SIG-M5 treated with dmso at 0.1 percent for 504 hours (cell line): ENCODE results near the gene PTPRS.
"Not testable (repeated sequence)": the region's sequence is repeated elsewhere in the genome, so short reads cannot be mapped to it uniquely, and the experiment has no call there.

ENCODE experiments used
- DNase-seq: peaks from one replicate; lab custom pipeline; 2025; ENCODE audit not compliant: unreplicated experiment; lab: John Stamatoyannopoulos, UW

Gene PTPRS

GRCh38 chr19:5334366-5334739, 6.3 kb downstream of the PTPRS start:
- no peak for DNase-seq

DNA sequence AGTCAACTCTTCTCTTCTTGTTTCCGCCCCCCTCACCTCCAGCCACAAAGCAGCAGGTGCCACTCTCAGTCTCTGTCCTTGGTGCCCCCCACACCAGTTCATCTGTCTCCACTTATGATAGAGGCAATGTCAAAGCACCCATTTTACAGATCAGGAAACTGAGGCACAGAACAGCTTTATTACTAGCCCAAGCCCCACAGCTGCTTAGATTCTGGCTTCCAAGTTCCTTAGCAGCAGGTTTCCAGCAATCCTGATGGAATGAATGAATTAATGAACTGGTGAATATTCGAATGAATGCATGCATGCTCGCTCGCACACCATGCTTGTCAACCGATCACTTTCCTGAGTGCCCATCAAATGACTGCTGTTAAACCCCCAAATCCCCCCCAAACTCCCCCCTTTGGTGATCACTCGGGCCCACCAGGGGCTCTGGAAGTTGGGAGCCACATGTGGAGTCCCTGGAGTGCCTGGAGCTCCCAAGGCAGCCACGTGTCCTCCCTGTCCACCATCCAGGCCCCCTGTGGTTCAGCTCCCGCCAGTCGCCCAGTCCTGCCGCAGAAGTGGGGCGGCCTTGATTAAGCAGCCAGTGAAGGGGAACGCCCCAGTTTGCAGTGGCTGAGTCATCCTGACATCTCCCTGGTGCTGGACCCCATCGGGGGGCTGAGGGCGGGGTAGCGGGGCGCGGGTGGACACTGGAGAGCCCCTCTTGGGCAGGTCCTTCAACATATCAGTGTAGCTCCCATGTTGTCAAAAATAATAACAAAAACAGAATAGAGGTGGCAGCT, 6.8 kb downstream of the PTPRS start:
- DNase-seq, result no peak

GRCh38 chr19:5332501-5332900, 8.1 kb downstream of the PTPRS start:
- no peak for DNase-seq

- no peak for DNase-seq
Measured at GRCh38 chr19:5331790-5332189, 8.8 kb downstream of the PTPRS start.

GRCh38 chr19:5330307-5330720, 10.3 kb downstream of the PTPRS start:
- DNase-seq, result no peak

DNA sequence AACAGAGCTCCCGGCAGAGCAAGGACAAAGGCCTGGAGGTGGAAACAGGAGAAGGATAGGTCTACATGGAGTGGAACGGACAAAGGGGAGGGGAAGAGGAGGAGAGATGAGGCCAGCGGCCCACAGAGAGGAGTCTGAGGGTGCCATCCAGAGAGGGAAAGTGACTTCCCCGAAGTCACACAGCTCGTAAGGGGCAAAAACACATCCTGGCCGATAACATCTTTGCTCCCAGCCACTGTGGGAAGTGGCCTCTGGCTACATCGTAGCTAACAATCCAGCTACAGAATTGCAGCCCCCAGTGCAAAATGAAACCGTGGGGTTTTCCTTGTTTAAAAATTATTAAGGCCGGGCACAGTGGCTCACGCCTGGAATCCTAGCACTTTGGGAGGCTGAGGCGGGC, 11.5 kb downstream of the PTPRS start:
- no peak for DNase-seq

DNA sequence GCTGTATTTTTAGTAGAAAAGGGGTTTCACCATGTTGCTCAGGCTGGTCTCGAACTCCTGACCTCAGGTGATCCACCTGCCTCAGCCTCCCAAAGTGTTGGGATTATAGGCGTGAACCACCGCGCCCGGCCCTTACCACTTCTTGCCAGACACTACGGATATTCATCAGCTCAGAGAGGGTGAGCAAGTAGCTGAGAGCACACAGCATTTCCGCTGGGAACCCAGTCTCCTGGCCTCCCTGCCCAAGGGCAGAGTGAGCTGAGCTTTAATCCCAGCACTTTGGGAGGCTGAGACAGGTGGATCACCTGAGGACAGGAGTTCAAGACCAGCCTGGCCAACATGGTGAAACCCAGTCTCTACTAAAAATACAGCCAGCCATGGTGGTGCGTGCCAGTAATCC, 12.2 kb downstream of the PTPRS start:
- DNase-seq, result not testable (repeated sequence)

DNA sequence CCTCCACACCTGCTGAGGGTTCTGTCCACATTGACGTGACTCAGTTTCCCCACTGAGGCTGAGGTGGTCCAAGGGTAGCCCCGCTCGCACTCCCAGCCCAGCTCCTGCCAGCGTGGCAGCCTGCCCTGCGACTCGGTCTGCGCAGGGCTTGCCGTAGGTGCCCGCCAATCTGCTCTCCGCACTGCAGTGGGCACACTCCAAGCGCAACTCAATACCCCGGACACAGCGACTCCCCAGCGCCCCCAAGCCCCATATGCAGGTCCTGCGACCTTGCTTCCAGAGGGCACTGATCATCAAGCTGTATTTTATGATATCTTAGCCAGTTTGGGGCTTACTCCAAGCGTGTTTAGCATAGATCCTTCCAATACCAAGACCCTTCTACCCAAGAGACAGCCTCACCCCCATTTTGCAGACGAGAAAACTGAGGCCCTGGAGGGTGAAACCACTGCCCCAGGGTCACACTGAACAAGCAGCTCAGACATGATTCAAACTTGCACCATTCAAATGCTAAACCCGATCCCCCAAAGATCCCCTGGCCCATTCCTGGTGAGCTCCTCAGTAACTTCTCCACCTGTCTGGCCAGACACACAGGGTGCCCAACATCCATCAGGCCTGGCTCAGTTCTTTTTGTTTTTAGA, 13.5 kb downstream of the PTPRS start:
- DNase-seq, result no peak

- no peak for DNase-seq
Measured at GRCh38 chr19:5326545-5326944, 14.1 kb downstream of the PTPRS start.

- DNase-seq, result no peak
Measured at GRCh38 chr19:5324947-5325346, 15.7 kb downstream of the PTPRS start.

DNA sequence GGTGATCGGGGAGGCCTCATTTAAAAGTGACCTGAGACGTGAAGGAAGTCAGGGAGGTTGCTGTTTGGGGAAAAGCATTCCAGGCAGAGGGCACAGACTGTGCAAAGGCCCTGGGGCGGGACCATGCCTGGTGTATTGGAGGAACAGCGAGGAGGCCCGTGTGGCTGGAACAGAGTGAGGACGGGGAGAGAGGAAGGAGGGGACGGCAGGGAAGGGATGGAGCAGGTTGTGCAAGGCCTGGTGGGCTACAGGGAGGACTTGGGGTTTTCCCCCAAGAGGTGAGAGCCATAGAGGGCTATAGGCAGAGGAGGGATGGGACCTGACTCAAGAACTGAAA, 17.2 kb downstream of the PTPRS start:
- no peak for DNase-seq

DNA sequence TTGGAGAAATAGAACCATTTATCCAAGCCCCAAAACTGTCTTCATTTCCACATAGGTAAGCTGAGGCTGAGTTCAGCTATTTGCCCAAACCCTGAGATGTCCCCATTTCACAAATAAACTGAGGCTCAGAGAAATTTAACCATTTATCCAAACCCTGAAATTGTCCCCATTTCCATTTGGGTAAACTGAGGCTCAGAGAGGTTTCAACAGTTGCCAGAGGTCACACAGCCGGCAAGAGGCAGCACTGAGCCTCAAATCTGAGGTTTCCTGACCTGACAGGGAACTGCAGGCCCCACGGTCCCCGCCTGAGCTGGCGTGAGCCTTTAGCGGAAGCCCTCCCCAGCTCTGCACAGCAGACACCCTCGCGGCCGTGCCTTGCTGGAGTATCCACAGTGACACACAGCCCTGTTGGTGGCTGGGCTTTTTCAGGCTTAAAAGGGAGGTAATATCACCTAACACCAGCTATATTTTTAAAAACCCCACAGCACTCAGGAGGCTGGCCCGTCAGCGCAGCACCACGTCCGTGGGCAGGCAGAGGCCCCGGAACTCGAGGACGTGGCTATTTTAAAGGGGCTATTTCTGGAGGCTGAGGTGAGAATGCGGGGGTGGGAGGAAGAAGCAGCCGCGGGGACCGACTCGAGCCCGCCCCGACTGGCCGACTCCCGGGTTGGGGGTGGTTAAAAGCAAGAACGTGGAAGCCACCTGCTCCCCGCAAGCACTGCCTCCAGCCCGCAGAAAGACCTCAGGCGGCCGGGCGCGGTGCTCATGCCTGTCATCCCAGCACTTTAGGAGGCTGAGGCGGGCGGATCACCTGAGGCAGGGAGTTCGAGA, 18.5 kb downstream of the PTPRS start:
- DNase-seq, result no peak

- no peak for DNase-seq
Measured at GRCh38 chr19:5321066-5321642, 19.5 kb downstream of the PTPRS start.

DNA sequence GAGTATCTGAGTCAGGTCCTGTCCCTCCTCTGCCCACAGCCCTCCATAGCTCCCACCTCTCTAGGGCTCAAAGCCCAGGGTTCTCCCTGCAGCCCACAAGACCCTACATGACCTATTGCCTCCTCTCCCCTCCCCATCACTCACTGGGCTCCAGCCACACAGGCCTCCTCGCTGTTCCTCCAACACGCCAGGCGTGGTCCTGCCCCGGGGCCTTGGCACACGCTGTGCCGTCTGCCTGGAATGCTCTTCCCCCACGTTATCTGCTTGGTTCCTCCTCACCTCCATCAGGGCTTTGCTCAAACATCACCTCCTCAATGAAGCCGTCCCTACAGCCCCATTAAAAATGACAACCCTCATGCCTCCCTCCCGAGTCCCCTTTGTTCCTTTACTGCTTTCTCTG, 21.1 kb downstream of the PTPRS start:
- no peak for DNase-seq

DNA sequence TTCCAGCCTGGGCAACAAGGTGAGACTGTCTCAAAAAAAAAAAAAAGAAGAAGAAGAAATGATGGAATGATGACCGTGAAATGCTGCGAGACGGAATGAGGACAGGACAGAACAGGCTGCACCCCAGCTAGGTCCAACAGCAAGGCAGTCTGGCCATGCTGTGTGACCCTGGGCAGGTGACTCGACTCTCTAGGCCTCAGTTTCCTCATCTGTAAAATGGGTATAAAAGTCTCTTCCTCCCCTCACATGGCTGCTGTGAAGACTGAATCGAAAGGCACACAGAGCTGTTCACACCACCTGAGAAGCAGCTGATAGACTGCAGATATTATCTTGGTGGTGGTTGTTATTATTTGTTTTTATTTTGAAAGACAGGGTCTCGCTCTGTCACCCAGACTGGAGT, 22.3 kb downstream of the PTPRS start:
- no peak for DNase-seq

DNA sequence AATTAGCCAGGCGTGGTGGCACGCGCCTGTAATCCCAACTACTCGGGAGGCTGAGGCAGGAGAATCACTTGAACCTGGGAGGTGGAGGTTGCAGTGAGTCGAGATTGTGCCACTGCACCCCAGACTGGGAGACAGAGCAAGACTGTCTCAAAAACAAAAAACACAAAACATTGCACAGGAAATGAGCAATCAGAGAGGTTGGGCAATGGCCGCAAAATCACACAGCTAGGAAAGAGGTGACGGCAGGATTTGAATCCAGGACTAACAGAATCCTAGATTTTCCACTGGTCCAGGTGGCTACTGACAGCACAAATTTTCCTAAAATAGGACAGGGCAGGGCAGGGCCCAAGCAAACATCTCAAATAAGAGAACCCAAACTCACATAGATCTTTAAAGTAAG, 23.3 kb downstream of the PTPRS start:
- no peak for DNase-seq

DNA sequence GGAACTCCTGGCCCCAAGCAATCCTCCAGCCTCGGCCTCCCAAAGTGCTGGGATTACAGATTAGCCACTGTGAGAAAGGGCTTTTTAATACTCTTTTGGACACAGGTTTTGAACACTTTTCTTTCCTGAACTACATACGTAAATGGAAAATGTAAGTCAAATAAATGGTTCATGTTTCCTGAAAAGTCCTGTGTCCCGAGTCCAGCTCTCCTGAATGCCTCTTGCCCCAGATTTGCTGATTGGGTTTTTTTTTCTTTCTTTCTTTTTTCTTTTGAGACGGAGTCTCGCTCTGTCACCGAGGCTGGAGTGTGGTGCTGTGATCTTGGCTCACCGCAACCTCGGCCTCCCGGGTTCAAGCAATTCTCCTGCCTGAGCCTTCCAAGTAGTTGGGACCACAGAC, 24.5 kb downstream of the PTPRS start:
- no peak for DNase-seq

GRCh38 chr19:5314907-5315298, 25.7 kb downstream of the PTPRS start:
- DNase-seq, result no peak

DNA sequence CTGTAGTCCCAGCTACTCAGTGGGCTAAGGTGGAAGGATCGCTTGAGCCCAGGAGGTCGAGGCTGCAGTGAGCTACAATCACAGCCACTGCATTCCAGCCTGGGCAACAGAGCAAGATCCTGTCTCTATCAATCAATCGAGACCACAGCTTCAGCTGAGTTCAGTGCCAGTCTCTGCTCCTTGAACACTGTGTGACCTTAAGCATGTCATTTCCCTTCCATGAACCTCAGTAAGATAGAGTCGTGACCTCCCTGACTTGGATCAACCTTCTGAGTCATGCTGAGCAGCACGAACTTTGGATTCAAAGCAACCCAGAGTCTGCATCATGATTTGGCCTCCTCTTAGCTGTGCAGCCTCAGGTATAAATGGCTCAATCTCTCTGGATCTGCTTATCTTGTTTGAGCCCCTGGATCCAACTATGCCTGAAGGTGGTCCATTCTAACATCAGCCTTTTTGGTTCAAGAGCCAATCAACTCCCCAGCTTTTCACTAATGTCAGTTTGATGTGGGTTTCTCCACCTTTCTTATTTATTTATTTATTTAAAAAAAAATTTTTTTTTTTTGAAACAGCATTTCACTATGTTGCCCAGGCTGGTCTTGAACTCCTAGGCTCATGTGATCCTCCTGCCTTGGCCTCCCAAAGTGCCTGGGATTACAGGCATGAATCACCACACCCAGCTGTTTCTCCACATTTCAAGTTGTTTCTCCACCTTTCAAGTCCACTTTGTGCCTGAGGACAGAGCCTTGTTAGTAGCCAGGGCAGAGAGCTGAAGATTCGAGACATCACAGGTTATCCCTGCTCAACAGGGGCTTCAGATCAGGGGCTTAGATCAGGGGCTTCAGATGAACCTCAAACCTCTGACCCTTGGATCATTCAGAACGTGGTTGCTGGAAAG, 26.4 kb downstream of the PTPRS start:
- no peak for DNase-seq

DNA sequence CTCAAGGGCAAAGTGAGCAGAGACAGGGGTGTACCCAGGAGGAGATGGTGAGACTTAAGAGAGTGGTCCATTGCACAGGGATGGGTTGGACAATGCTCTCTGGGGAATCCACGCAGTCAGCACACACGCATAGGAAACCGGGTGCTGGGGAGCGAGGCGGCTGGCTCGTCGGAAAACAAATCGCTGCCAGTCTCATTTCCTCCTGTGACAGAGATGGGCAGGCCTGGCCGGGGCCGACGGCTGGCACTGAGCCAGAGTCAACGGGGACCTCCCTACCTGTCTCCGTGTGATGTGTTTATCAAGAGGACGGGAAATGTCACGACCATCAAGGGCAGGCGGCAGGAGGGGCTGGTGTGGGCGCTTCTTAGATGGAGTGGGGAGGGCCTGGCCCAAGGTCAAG, 27.3 kb downstream of the PTPRS start:
- DNase-seq, result no peak

DNA sequence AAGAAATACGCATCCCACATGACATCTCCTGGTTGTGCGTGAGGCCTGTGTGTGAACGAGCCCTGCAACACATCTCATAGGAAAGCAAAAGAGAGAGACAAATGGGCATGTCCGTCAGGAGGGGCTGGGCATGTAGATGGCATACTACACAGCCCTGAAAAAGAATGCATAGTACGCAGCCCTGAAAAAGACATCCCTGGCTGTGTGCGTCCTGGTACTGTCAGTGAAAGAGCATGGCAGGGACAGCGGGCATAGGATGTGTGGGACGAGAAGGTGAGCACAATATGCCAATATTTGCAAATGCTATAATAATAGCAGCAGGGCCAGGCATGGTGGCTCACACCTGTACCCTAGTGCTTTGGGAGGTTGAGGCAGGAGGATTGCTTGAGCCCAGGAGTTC, 28.6 kb downstream of the PTPRS start:
- DNase-seq, result no peak
